GM12878 (cell line): ENCODE results near the gene SPPL3. TPM values are rescaled to one million over a fixed set of nuclear protein-coding genes. Genes with fewer than 3 reads are reported as not detected.

Source experiments
- ASH2L ChIP-seq: fragments of 300-600, 200-600 bp; sonication (generic); IDR thresholded peaks from 2 replicates; pipeline ENCODE4 v1.6.1; 2017; ENCODE audit warnings: low read depth, mild to moderate bottlenecking, borderline replicate concordance
- IRF4 ChIP-seq: IDR thresholded peaks from 2 replicates; pipeline ENCODE4 v1.6.1; 2011; ENCODE audit warnings: low read depth, low read length
- JUNB ChIP-seq: IDR thresholded peaks from 2 replicates; pipeline ENCODE4 v1.6.1; 2016; ENCODE audit warnings: antibody characterized with exemption, mild to moderate bottlenecking
- MTA2 ChIP-seq: fragments of 450-650 bp; IDR thresholded peaks from 2 replicates; pipeline ENCODE4 v1.6.1; 2016; ENCODE audit warnings: low read depth, mild to moderate bottlenecking, moderate library complexity
- SMAD1 ChIP-seq: fragments of 450-650 bp; IDR thresholded peaks from 2 replicates; pipeline ENCODE4 v1.6.1; 2018; ENCODE audit warnings: mild to moderate bottlenecking, low read depth; ENCODE audit not compliant: partially characterized antibody
- SMC3 ChIP-seq: IDR thresholded peaks from 2 replicates; pipeline ENCODE4 v1.6.1; 2011; ENCODE audit warnings: low read length, improper control_type of control experiment, borderline replicate concordance
- polyA plus RNA-seq, 11 experiments: library from polyadenylated mRNA; depleted of rRNA in 4 of 11; unstranded in 6 of 11; stranded (reverse) in 5 of 11; fragments of >200 nt; fragmentation: Nextera tagmentation in 4 of 11; fragmentation: Illumina TruSeq in 1 of 11; extraction: Ambion mirVana in 4 of 11; extraction: Trizol in 1 of 11; gene quantifications; 1 replicate in 1 of 11; 2 replicates in 10 of 11; pipeline versions ENCODE4 v1.2.1 to v1.2.3, GENCODE V29; 2011 to 2016; ENCODE audit warnings: inconsistent platforms in 2 of 11, missing spikeins in 2 of 11, low read depth in 1 of 11
- total RNA-seq, 4 experiments: library from RNA; depleted of rRNA in 3 of 4; stranded (reverse); fragments of >200 nt in 3 of 4; fragmentation: Illumina TruSeq in 1 of 4; extraction: Trizol in 1 of 4; gene quantifications; 2 replicates each; pipeline versions ENCODE4 v1.2.1 to v1.2.3, GENCODE V29; 2013 to 2021
- TF ChIP-seq, protein P1 (sequence below), 3 experiments: IDR thresholded peaks in 2 of 3; conservative IDR thresholded peaks in 1 of 3; 2 replicates each; pipeline ENCODE4 v1.5.1; 2011; ENCODE audit warnings: low read depth in 3 of 3, low read length in 3 of 3, mild to moderate bottlenecking in 3 of 3, control low read depth in 2 of 3, moderate library complexity in 2 of 3, inconsistent platforms in 1 of 3, mixed read lengths in 1 of 3; ENCODE audit not compliant: control insufficient read depth in 2 of 3, insufficient read depth in 1 of 3; ENCODE audit errors: extremely low read depth in 1 of 3
- TF ChIP-seq, protein P2 (sequence below): fragments of 450-650 bp; formaldehyde crosslinking; IDR thresholded peaks from 2 replicates; pipeline ENCODE4 v1.5.0; 2022; ENCODE audit warnings: mild to moderate bottlenecking, missing genetic modification characterization
- TF ChIP-seq, protein P3 (sequence below): fragments of 450-650 bp; IDR thresholded peaks from 2 replicates; pipeline ENCODE4 v1.6.1; 2017; ENCODE audit warnings: low read depth, mild to moderate bottlenecking, moderate library complexity

The SPPL3 gene
- total and polyA plus RNA-seq, 10 of the 15 experiments (the other 5 are each of a cell fraction or from before 2014, with no cell fraction given): 4.3 to 45.5 (median 11.7) TPM

DNA sequence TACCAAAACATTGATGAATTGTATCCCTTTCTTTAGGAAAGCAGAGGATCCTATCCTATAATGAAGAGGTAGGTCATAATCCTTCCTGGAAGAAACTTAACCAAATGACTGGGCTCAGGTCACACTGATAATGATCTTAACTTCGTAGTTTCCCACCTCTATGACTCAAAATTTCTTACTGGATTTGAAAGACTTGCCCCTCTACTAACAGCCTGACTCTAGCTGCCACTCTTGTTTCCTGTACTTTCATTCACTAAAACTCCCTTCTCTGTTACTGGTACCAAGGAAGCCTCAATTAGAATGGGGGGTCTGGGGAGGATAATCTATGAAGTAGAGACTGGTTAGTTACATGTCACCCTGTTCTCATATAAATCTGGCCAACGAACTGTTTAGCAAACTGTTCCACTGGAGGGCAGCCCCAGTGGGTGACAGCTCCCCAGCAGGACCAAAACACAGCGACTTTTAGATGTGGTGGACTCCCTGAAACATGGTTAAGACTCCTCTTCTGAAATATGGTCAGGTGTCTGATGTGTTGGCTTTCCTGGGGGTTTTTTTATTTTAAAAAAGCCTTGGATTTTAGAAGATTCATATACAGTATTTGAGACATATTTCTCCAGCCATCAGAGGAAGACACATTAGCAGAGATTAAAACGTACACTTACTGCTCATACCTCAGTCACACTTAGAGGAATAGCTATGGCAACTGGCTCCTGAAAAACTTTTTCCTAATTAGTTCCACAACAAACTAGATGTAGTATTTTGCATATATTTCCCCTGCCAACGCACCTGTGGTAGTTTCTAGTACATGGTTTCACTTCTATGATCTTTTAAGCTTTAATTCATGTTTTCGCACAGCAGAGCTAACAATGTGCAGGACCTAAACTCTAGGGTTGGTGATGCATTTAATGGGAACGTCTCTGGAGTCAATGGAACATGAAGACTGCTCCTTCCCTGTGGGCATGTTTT is 106.2 kb downstream of the SPPL3 start (continued):
- TF ChIP-seq, protein P1, sequence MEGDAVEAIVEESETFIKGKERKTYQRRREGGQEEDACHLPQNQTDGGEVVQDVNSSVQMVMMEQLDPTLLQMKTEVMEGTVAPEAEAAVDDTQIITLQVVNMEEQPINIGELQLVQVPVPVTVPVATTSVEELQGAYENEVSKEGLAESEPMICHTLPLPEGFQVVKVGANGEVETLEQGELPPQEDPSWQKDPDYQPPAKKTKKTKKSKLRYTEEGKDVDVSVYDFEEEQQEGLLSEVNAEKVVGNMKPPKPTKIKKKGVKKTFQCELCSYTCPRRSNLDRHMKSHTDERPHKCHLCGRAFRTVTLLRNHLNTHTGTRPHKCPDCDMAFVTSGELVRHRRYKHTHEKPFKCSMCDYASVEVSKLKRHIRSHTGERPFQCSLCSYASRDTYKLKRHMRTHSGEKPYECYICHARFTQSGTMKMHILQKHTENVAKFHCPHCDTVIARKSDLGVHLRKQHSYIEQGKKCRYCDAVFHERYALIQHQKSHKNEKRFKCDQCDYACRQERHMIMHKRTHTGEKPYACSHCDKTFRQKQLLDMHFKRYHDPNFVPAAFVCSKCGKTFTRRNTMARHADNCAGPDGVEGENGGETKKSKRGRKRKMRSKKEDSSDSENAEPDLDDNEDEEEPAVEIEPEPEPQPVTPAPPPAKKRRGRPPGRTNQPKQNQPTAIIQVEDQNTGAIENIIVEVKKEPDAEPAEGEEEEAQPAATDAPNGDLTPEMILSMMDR (IDR thresholded peaks at IDR 0.05 in 2 of 3, conservative IDR thresholded peaks at IDR 0.05 in 1 of 3; ENCODE audit: control insufficient read depth in 2 of 3, extremely low read depth in 1 of 3, insufficient read depth in 1 of 3, low read depth in 3 of 3, low read length in 3 of 3): 0 out of 6 replicates have a peak, but pooled peaks of 2 of the 3 experiments have one; percentile 1 to 5
- TF ChIP-seq, protein P2, sequence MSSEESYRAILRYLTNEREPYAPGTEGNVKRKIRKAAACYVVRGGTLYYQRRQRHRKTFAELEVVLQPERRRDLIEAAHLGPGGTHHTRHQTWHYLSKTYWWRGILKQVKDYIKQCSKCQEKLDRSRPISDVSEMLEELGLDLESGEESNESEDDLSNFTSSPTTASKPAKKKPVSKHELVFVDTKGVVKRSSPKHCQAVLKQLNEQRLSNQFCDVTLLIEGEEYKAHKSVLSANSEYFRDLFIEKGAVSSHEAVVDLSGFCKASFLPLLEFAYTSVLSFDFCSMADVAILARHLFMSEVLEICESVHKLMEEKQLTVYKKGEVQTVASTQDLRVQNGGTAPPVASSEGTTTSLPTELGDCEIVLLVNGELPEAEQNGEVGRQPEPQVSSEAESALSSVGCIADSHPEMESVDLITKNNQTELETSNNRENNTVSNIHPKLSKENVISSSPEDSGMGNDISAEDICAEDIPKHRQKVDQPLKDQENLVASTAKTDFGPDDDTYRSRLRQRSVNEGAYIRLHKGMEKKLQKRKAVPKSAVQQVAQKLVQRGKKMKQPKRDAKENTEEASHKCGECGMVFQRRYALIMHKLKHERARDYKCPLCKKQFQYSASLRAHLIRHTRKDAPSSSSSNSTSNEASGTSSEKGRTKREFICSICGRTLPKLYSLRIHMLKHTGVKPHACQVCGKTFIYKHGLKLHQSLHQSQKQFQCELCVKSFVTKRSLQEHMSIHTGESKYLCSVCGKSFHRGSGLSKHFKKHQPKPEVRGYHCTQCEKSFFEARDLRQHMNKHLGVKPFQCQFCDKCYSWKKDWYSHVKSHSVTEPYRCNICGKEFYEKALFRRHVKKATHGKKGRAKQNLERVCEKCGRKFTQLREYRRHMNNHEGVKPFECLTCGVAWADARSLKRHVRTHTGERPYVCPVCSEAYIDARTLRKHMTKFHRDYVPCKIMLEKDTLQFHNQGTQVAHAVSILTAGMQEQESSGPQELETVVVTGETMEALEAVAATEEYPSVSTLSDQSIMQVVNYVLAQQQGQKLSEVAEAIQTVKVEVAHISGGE: no peak
- peak; percentile 35 for TF ChIP-seq MTA2
- TF ChIP-seq JUNB: 0 out of 2 replicates have a peak, but pooled peaks have one; percentile 9
- TF ChIP-seq SMAD1: no peak
- TF ChIP-seq, protein P3, sequence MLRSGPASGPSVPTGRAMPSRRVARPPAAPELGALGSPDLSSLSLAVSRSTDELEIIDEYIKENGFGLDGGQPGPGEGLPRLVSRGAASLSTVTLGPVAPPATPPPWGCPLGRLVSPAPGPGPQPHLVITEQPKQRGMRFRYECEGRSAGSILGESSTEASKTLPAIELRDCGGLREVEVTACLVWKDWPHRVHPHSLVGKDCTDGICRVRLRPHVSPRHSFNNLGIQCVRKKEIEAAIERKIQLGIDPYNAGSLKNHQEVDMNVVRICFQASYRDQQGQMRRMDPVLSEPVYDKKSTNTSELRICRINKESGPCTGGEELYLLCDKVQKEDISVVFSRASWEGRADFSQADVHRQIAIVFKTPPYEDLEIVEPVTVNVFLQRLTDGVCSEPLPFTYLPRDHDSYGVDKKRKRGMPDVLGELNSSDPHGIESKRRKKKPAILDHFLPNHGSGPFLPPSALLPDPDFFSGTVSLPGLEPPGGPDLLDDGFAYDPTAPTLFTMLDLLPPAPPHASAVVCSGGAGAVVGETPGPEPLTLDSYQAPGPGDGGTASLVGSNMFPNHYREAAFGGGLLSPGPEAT: peak; percentile 59; the same call in 1 of the 2 replicates
- TF ChIP-seq IRF4: no peak
- TF ChIP-seq ASH2L: no peak
- TF ChIP-seq SMC3: peak; percentile 29; the same call in 1 of the 2 replicates
